HG03280 (cell line): ENCODE data around the gene SNX25.

Source experiments
- ATAC-seq: cut with Tn5 transposase; IDR thresholded peaks from one replicate; pipeline ENCODE4 v1.9.1; 2021; ENCODE audit warnings: mild to moderate bottlenecking, moderate library complexity; ENCODE audit not compliant: unreplicated experiment

The SNX25 gene

GRCh38 chr4:185370268-185370949 lies 161.0 kb downstream of the SNX25 start:
- no peak for ATAC-seq

- ATAC-seq: no peak
Measured at GRCh38 chr4:185371702-185372101, 162.3 kb downstream of the SNX25 start.

GRCh38 chr4:185374027-185374426 lies 164.6 kb downstream of the SNX25 start:
- ATAC-seq: no peak

GRCh38 chr4:185374573-185374972 lies 165.2 kb downstream of the SNX25 start:
- ATAC-seq: no peak

GRCh38 chr4:185378264-185378663 lies 168.9 kb downstream of the SNX25 start:
- ATAC-seq: no peak

- ATAC-seq: no peak
Measured at GRCh38 chr4:185379326-185380295, 170.2 kb downstream of the SNX25 start.

GRCh38 chr4:185380320-185380719 lies 170.9 kb downstream of the SNX25 start:
- no peak for ATAC-seq

GRCh38 chr4:185381288-185382196 lies 172.1 kb downstream of the SNX25 start:
- no peak for ATAC-seq

- ATAC-seq: no peak
Measured at GRCh38 chr4:185382754-185383153, 173.4 kb downstream of the SNX25 start.

GRCh38 chr4:185383451-185383850 lies 174.1 kb downstream of the SNX25 start:
- ATAC-seq: no peak

- no peak for ATAC-seq
Measured at GRCh38 chr4:185384061-185384460, 174.7 kb downstream of the SNX25 start.

- ATAC-seq: no peak
Measured at GRCh38 chr4:185384930-185385331, 175.5 kb downstream of the SNX25 start.

GRCh38 chr4:185387957-185388356 lies 178.6 kb downstream of the SNX25 start:
- ATAC-seq: no peak

- ATAC-seq: no peak
Measured at GRCh38 chr4:185390941-185391340, 181.5 kb downstream of the SNX25 start.

- ATAC-seq: no peak
Measured at GRCh38 chr4:185392156-185392555, 182.8 kb downstream of the SNX25 start.

- no peak for ATAC-seq
Measured at GRCh38 chr4:185394568-185395237, 185.3 kb downstream of the SNX25 start.

GRCh38 chr4:185395238-185395955 lies 186.0 kb downstream of the SNX25 start, which contains the start of gene LRP2BP:
Gene LRP2BP (minus strand): TSS chr4:185395924. CDS start chr4:185378186, 17,738 bp downstream.
- ATAC-seq: no peak

- ATAC-seq: peak; percentile 80
Measured at GRCh38 chr4:185395956-185396723, 186.7 kb downstream of the SNX25 start.
